HepG2 (cell line): ENCODE results near the gene TNNT1. TPM values are rescaled to one million over a fixed set of nuclear protein-coding genes. Genes with fewer than 3 reads are reported as not detected.

Experiments
- BCL6 ChIP-seq: IDR thresholded peaks from 2 replicates; pipeline ENCODE4 v1.6.1; 2016; ENCODE audit warnings: missing genetic modification reagents, missing compliant biosample characterization
- JDP2 ChIP-seq: sonication (generic); formaldehyde crosslinking; IDR thresholded peaks from 2 replicates; pipeline ENCODE4 v1.8.1; 2022; ENCODE audit warnings: missing genetic modification reagents, borderline replicate concordance
- MAFG ChIP-seq: sonication (generic); formaldehyde crosslinking; IDR thresholded peaks from 2 replicates; pipeline ENCODE4 v1.5.1; 2020; ENCODE audit warnings: mild to moderate bottlenecking, missing genetic modification reagents
- MEIS2 ChIP-seq: sonication (generic); formaldehyde crosslinking; IDR thresholded peaks from 2 replicates; pipeline ENCODE4 v1.9.0; 2021; ENCODE audit warnings: mild to moderate bottlenecking, missing genetic modification reagents
- RBAK ChIP-seq: sonication (generic); formaldehyde crosslinking; IDR thresholded peaks from 2 replicates; pipeline ENCODE4 v1.5.1; 2020; ENCODE audit warnings: mild to moderate bottlenecking, missing genetic modification reagents
- TGIF2 ChIP-seq: IDR thresholded peaks from 2 replicates; pipeline ENCODE4 v1.6.1; 2016; ENCODE audit warnings: control low read depth, missing compliant biosample characterization
- ZNF343 ChIP-seq: sonication (generic); formaldehyde crosslinking; IDR thresholded peaks from 2 replicates; pipeline ENCODE4 v1.4.0; 2020; ENCODE audit warnings: mild to moderate bottlenecking, missing genetic modification reagents
- ZNF615 ChIP-seq: sonication (generic); formaldehyde crosslinking; IDR thresholded peaks from 2 replicates; pipeline ENCODE4 v1.5.0; 2020; ENCODE audit warnings: mild to moderate bottlenecking, missing genetic modification reagents, borderline replicate concordance
- ZNF703 ChIP-seq: sonication (generic); formaldehyde crosslinking; IDR thresholded peaks from 2 replicates; pipeline ENCODE4 v1.5.1; 2020; ENCODE audit warnings: missing genetic modification reagents, mild to moderate bottlenecking, moderate library complexity, borderline replicate concordance
- polyA plus RNA-seq, 8 experiments: library from polyadenylated mRNA; depleted of rRNA in 3 of 8; stranded (reverse) in 7 of 8; unstranded in 1 of 8; fragments of >200 nt; fragmentation: Illumina TruSeq in 4 of 8; extraction: Trizol in 4 of 8; gene quantifications; 2 replicates each; pipeline versions ENCODE4 v1.2.1 to v1.2.3, GENCODE V29; 2011 to 2016; ENCODE audit warnings: low read depth in 4 of 8, missing spikeins in 1 of 8, mixed read lengths in 1 of 8; ENCODE audit not compliant: insufficient read depth in 1 of 8
- total RNA-seq, 5 experiments: library from RNA; depleted of rRNA; stranded (reverse); fragments of >200 nt; fragmentation: Illumina TruSeq; extraction: Trizol; gene quantifications; 2 replicates each; pipeline ENCODE4 v1.2.3, GENCODE V29; 2016; ENCODE audit warnings: low read depth in 1 of 5
- TF ChIP-seq, protein P1 (sequence below): sonication (generic); formaldehyde crosslinking; IDR thresholded peaks from 2 replicates; pipeline ENCODE4 v1.4.0; 2020; ENCODE audit warnings: missing genetic modification reagents
- TF ChIP-seq, protein P2 (sequence below): sonication (generic); formaldehyde crosslinking; conservative IDR thresholded peaks from 2 replicates; pipeline ENCODE4 v1.4.0; 2020; ENCODE audit warnings: missing genetic modification reagents
- TF ChIP-seq, protein P3 (sequence below): sonication (generic); formaldehyde crosslinking; IDR thresholded peaks from 2 replicates; pipeline ENCODE4 v1.4.0; 2020; ENCODE audit warnings: missing genetic modification reagents, mild to moderate bottlenecking, borderline replicate concordance
- TF ChIP-seq, protein P4 (sequence below): sonication (generic); formaldehyde crosslinking; IDR thresholded peaks from 2 replicates; pipeline ENCODE4 v1.4.0; 2020; ENCODE audit warnings: mild to moderate bottlenecking, missing genetic modification reagents

The TNNT1 gene
- total and polyA plus RNA-seq, 2 of the 13 experiments (the other 11 are each of a cell fraction or from before 2014, with no cell fraction given), result 1.3 to 2.4 TPM

DNA sequence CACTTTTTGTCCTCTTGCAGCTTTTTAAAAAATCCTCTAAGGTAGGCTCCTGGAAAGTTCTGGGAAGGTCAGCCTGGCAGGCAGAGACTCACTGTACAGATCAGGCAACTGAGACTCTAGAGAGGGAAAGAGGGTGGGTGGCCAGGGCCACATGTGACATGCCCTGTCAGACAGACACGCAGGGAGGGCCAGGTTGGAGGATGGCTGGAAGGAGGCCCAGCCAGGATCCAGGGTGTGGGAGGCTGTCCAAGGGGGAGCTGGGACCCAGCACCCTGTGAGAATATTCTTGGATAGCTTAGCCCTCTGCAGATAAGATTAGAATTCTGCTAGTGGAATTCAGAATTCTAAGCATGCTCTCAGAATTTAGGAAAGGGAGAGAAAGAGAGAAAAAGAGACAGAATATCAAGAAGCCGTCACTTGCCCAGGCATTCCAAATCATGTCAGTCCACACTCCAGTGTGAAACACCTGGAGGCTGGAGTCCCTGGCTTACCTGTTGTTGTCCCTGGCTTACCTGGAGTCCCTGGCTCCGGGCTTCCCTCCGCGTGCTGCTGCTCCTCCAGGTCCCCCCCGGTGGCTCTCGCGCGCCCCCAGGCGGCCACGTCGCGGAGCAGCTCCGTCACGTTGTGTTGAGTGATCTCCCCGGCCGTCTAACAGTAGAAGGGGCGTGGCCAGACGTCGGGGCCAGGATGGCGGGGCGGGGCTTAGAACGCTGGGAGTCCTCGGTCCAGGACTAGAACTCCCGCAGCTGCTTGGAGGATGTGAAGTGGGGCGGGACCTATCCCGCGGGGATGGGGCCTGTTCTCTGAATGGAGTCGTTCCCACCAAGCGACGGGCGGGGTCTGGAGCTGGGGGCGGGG, 11.4 kb upstream of the TNNT1 start (continued):
- TF ChIP-seq, protein P1, sequence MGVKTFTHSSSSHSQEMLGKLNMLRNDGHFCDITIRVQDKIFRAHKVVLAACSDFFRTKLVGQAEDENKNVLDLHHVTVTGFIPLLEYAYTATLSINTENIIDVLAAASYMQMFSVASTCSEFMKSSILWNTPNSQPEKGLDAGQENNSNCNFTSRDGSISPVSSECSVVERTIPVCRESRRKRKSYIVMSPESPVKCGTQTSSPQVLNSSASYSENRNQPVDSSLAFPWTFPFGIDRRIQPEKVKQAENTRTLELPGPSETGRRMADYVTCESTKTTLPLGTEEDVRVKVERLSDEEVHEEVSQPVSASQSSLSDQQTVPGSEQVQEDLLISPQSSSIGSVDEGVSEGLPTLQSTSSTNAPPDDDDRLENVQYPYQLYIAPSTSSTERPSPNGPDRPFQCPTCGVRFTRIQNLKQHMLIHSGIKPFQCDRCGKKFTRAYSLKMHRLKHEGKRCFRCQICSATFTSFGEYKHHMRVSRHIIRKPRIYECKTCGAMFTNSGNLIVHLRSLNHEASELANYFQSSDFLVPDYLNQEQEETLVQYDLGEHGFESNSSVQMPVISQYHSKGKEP, result no peak
- TF ChIP-seq MAFG (no peak), MEIS2 (CRISPR knock-in tag) (no peak), ZNF343 (CRISPR knock-in tag) (no peak), RBAK (CRISPR knock-in tag) (no peak), ZNF615 (CRISPR knock-in tag) (no peak), ZNF703 (CRISPR knock-in tag) (no peak), JDP2 (CRISPR knock-in tag) (no peak), TGIF2 (no peak), BCL6 (no peak)
- TF ChIP-seq, protein P2, sequence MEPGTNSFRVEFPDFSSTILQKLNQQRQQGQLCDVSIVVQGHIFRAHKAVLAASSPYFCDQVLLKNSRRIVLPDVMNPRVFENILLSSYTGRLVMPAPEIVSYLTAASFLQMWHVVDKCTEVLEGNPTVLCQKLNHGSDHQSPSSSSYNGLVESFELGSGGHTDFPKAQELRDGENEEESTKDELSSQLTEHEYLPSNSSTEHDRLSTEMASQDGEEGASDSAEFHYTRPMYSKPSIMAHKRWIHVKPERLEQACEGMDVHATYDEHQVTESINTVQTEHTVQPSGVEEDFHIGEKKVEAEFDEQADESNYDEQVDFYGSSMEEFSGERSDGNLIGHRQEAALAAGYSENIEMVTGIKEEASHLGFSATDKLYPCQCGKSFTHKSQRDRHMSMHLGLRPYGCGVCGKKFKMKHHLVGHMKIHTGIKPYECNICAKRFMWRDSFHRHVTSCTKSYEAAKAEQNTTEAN (CRISPR knock-in tag), result no peak
- TF ChIP-seq, protein P3, sequence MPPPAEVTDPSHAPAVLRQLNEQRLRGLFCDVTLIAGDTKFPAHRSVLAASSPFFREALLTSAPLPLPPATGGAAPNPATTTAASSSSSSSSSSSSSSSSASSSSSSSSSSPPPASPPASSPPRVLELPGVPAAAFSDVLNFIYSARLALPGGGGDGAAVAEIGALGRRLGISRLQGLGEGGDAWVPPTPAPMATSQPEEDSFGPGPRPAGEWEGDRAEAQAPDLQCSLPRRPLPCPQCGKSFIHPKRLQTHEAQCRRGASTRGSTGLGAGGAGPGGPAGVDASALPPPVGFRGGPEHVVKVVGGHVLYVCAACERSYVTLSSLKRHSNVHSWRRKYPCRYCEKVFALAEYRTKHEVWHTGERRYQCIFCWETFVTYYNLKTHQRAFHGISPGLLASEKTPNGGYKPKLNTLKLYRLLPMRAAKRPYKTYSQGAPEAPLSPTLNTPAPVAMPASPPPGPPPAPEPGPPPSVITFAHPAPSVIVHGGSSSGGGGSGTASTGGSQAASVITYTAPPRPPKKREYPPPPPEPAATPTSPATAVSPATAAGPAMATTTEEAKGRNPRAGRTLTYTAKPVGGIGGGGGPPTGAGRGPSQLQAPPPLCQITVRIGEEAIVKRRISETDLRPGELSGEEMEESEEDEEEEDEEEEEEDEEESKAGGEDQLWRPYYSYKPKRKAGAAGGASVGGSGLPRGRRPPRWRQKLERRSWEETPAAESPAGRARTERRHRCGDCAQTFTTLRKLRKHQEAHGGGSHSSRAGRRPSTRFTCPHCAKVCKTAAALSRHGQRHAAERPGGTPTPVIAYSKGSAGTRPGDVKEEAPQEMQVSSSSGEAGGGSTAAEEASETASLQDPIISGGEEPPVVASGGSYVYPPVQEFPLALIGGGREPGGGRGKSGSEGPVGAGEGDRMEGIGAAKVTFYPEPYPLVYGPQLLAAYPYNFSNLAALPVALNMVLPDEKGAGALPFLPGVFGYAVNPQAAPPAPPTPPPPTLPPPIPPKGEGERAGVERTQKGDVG (CRISPR knock-in tag), result no peak
- TF ChIP-seq, protein P4, sequence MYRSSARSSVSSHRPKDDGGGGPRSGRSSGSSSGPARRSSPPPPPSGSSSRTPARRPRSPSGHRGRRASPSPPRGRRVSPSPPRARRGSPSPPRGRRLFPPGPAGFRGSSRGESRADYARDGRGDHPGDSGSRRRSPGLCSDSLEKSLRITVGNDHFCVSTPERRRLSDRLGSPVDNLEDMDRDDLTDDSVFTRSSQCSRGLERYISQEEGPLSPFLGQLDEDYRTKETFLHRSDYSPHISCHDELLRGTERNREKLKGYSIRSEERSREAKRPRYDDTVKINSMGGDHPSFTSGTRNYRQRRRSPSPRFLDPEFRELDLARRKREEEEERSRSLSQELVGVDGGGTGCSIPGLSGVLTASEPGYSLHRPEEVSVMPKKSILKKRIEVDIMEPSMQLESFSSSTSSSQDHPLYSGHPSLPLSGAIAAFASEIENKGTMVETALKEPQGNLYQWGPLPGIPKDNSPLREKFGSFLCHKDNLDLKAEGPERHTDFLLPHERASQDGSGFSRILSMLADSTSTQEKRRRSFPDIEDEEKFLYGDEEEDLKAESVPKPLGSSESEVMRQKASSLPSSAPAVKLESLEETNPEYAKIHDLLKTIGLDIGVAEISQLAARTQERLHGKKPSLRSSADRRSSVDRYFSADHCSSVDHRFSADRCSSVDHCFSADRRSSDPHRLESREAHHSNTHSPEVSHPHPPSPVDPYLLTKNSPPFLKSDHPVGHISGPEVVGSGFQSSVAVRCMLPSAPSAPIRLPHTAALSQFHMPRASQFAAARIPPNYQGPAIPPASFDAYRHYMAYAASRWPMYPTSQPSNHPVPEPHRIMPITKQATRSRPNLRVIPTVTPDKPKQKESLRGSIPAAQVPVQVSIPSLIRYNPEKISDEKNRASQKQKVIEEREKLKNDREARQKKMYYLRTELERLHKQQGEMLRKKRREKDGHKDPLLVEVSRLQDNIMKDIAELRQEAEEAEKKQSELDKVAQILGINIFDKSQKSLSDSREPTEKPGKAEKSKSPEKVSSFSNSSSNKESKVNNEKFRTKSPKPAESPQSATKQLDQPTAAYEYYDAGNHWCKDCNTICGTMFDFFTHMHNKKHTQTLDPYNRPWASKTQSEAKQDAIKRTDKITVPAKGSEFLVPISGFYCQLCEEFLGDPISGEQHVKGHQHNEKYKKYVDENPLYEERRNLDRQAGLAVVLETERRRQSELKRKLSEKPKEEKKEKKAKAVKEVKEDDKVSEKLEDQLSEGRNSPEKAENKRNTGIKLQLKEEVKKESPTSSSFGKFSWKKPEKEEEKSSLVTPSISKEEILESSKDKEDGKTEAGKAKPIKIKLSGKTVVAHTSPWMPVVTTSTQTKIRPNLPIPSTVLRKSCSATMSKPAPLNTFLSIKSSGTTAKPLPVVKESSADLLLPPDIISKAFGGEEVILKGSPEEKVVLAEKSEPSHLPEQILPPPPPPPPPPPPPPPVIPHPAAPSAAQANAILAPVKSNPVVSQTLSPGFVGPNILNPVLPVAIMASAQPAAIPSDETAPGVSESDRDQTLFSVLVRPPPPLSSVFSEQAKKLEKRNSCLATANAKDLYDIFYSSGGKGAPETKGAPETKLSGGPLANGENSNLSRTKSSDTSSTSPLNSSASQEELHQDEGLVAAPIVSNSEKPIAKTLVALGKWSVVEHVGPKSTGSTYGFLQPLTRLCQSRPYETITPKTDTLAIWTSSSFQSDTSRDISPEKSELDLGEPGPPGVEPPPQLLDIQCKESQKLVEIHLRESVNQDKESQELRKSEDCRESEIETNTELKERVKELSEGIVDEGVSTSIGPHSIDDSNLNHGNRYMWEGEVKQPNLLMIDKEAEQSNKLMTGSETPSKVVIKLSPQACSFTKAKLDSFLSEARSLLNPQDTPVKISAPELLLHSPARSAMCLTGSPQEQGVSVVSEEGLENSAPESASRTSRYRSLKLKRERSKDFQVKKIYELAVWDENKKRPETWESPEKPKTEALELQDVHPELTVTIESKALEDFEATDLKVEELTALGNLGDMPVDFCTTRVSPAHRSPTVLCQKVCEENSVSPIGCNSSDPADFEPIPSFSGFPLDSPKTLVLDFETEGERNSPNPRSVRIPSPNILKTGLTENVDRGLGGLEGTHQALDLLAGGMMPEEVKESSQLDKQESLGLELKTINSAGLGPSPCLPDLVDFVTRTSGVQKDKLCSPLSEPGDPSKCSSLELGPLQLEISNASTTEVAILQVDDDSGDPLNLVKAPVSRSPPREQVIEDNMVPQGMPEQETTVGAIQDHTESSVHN (CRISPR knock-in tag), result no peak
